ENCODE data around the gene EYA2.
A peak's percentile ranks its signal among the peaks of the same experiment; 100 is the strongest.
"Not testable (repeated sequence)": the region's sequence is repeated elsewhere in the genome, so short reads cannot be mapped to it uniquely, and the experiment has no call there.

EYA2 gene

GRCh38 chr20:46959081-46959692, 64.5 kb downstream of the EYA2 start:
- DNase-seq = no peak

DNA sequence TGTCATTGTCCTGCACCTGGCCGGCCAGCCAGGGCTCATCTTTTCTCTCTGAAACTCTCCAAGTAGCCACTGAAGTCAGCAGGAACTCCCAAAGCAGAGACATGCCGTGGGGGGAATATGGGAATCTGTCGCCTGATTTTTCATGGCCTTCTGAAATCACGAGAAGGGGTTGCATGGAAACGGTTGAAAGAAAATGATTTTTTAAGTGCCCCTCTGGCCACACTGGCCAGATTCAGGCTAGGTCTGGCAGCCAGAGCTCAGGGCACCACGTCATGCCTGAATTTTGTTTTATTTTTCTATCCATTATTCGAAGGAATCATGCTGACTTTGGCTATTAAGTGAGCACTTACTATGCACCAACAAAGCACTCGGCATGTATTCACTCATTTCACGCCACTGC, 65.2 kb downstream of the EYA2 start:
- DNase-seq = no peak

DNA sequence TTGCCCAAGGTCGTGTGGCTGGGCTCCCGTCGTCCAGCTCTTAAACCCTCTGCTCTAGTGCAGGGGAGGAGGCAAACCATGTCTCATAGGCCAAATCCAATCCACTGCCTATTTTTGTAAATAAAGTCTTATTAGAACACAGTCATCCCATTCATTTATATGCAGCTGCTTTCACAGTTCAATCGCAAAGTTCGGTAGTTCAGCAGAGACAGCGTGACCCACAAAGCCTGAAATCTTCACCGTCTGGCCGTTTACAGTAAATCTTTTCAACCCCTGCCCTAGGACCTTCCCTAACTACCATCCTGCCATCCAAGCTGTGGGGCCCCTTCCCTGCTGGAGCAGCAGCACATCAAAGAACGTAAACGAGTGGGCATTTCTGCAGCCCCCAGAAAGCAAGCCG, 65.9 kb downstream of the EYA2 start:
- no peak for DNase-seq

DNA sequence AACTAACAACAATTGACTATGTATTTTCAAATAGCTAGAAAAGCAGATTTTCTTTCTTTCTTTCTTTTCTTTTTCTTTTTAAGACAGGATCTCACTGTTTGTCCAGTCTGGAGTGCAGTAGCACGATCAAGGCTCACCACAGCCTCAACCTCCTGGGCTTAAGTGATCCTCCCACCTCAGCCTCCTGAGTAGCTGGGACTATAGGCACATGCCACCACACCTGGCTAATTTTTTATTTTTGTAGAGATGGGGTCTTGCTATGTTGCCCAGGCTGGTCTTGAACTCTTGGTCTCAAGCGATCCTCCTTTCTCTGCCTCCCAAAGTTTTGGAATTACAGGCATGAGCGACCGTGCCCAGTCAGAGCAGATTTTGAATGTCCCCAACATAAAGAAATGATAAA, 67.3 kb downstream of the EYA2 start:
- DNase-seq = not testable (repeated sequence)

GRCh38 chr20:46962452-46963195, 68.0 kb downstream of the EYA2 start:
- no peak for DNase-seq

GRCh38 chr20:46963196-46963529, 68.5 kb downstream of the EYA2 start:
- no peak for DNase-seq

- DNase-seq = no peak
These were observed 69.3 kb downstream of the EYA2 start for GRCh38 chr20:46963758-46964617.

DNA sequence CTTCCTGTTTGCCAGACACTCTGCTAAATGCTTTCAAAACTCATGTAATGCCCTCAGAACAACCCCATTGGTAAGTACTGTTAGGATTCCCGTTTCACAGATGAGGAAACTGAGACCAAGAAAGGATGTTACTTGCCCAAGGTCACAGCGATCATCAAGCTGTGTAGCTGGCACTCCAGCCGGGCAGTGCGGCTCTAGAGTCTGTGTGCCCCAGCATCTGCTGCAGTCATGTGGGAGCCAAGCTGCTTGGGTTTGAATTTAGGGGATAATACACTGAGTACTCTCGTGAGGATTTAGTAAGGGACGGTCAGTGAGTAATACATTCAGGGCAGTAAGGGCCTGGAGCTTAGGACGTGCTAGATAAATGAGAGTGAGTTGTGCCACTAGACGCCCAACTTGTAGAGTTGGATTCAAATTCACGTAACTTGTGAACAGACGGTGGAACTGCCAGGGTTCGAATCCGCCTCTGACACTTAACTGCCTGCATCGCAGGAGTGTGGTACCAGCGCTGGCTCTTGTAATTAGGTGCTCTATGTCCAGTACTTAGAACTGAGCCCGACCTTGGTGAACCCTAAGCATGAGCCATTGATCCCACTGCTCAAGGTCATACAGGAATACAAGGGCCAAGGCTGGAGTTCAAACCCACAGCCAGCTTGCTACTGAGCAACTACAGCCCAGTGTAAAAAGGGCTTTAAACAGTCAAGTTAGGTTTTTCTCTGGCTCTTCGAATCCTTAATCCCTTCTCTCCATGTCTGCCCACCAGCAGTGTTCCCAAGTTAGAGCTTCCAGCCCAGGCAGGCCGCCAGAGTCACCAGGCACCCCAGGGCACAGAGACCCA, 70.2 kb downstream of the EYA2 start:
- no peak for DNase-seq

DNA sequence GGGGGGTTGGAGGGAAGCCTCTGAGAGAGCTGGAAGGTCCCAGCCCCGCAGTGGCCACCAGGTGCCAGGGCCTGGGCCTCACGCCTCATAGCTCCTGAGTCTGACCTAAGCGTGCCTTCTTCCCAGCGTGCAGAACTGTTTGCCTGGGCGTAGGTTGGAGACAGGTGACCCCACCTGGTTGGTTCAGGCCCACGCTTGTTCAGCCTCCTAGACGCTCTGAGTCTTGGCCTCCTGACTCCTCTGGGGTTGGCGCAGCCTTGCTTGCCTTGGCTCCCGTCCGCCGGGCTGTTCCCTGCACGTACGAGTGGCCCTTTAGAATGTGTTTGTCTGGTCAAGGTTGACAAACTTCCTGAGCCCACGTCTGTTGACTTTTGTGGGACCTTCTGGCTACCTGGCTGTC, 70.8 kb downstream of the EYA2 start:
- no peak for DNase-seq

DNA sequence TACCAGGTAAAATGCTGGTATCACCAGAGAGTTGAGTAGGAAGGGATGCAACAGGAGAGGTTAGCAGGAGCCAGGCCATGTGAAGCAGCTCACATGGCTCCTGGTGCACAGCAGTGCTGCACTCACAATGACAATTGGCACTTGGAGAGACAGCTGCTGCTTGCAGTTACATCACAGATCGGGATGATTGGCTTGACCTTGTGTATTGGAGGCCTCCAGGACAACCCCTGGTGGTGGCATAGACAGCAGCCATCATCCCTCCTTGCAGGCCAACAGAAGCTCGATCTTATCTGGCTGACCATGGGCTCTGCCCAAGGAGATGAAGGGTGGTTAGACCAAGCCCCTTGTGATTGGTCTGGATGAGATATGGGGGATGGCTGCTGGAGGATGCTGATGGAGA, 73.0 kb downstream of the EYA2 start:
- DNase-seq = no peak

DNA sequence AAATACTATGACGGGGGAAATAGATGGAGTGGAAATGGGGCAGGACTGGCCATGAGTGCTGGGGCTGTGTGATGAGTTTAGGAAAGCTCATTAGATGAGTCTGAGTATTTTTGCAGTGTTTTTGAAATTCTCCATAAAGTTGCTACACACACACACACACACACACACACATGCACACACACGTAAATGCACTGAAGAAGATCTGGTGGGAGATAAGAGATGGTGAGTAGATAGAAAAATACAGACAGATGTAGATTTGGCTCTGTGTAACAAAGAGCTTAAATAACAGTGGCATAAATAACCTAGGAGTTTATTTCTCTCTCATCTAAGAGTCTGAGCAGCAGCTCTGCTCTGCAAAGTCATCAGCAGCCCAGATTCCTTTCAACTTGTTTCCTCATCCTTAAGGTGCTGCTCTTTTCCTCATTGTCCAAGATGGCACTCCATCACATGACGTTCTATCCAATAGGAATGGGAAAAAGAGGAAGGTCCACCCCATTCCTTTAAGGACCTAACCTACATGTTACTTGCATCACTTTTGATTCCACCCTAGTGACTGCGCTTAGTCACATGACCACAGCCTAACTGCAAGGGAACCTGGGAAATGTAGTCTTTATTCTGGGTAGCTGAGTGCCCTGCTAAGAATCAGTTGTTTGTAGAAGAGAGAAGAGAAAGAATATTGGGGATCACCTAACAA, 76.4 kb downstream of the EYA2 start:
- DNase-seq = peak; percentile 61 to 75

DNA sequence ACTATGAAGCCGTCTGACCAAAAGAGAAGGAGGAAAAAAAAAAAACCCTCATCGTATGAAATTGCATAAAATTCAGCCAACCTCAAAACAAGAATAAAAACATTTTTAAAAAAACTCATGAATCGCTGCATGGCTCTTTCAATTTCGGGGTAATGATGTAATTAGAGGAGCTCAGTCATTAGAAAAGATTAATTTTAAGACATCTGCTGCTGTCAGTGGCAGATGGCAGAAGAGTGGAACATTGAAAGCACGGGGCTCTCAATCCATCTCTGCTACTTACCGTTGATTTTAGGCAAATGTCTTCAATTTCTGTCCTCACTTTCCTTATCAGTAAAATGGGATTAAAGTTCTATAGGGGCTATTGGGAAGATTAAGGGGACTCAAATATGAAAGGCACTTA, 79.1 kb downstream of the EYA2 start:
- DNase-seq = no peak

GRCh38 chr20:46974669-46975434, 80.2 kb downstream of the EYA2 start:
- no peak for DNase-seq

DNA sequence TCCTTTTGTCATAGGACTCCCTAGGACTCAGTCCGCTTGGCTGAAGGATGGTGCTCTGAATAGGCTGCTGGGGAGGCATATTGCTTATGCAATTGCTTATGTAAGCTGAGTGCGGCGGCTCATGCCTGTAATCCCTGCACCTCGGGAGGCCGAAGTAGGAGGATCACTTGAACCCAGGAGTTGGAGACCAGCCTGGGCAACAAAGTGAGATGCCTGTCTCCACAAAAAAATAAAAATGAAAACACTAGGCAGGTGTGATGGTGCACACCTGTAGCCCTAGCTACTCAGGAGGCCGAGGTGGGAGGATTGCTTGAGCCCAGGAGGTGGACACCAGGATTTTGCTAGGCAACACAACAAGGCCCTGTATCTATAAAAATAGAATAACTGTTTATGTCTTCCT, 81.3 kb downstream of the EYA2 start:
- DNase-seq = no peak

- no peak for DNase-seq
These were observed 82.6 kb downstream of the EYA2 start for GRCh38 chr20:46977204-46977603.

DNA sequence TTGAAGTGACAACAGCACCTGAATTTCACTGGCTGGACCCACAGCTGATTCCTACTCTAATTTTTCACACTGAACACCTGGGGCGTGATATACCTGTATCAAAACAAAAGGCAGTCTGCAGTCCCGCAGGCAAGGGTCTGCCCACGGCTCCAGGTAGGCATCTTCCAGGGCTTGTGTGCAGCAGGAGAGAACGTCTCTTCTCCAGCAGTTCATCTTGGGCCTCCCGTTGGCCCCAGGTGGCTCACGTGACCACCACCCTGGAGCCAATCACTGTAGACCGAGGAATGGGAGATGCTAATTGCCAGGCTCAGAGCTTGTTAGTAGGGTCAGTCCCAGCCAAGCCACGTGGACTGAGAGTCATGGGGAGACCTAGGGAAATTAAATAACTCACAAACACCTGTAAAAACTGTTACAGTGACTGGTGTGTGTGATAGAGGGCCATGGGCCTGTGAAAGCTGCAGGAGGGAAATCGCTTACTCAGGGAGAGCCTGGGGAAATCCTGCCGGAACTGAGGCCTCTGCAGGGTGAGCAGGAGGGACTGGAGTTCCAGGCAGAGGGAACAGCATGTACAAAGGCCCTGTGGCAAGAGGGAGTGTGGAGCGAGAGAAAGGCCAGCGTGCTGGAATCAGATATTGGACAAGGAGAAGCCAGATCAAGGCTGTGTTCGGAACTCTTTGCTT, 83.4 kb downstream of the EYA2 start:
- no peak for DNase-seq

GRCh38 chr20:46978951-46979491, 84.4 kb downstream of the EYA2 start:
- no peak for DNase-seq

DNA sequence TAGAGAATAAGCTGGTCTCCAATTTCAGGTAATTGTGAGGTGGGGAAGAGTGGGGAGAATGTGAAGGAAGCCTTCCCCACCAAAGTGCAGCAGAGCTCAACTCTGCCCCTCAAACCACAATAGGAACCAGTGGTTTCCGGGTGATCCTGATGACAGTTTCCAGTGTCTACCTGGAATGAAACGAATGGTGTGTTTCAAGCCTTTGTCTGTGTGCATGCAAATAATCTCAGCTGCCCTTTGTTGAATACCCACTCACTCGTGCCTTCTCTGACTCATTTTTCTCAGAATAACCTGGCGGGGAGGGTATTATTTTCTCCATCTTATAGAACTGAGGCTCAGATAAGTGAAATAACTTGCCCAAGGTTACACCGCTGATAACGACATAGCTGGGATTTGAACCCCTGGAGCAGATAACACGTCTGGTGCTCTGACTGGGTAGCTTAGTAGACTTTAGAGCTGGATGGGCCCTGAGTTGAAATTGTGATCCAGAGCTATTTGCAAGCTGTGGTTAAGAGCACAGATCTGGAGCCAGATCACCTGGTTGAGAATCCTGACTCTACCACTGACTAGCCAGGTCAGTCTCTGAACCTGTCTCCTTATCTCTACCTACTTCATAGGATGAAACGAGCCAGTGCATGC, 85.1 kb downstream of the EYA2 start:
- no peak for DNase-seq

DNA sequence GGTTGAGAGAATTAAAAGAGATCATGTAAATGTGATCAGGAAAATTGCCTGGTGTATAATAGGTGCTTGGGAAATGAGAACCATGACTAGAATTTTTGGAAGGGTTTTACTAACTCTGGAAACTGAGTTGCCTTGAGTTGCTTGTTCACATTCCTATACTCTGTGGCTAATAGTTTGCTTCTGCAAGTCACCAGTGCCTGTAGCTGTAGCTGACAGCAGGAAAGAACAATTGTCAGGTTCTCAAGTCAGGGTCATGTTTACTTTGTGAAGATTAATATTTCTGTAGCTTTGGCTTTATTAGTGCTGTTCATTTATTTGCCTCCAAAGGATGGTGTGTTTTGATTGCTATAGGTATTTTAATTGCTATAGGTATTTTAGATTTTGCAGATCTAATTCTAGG, 86.5 kb downstream of the EYA2 start:
- no peak for DNase-seq

DNA sequence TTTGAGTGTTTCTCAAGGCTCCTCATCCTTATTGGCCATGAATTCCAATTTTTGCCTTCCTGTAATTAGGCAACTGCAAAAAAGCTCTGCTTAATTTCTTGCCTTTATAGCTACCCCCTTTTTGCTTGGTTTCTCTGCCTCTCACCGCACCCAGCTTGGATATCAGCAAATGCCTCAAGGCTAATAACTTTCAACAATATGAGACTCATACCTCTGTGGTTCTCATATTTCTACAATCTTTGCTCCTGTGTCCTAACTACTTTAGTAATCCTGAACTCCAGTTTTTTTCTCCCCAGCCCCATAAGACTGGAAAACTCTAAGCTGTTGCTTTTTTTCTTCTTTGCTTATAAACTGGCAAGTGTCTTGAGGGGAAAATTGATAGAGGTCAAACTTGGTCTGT, 88.8 kb downstream of the EYA2 start:
- DNase-seq = no peak

Measured in NCI-H1930 (cell line).